Body of pancreas (tissue), 4 donors: Measurements from ENCODE around the gene UTP15. TPM values are rescaled to one million over a fixed set of nuclear protein-coding genes. Genes with fewer than 3 reads are reported as not detected.
A peak's percentile ranks its signal among the peaks of the same experiment; 100 is the strongest.

Experiments
- ATAC-seq: fragments of 150-250 bp; one replicate; pipeline ENCODE4 v1.9.1; 2016
- DNase-seq, 4 donors: peaks; one replicate each; pipeline ENCODE4 v3.0.0-alpha.2; 2019
- H3K27ac ChIP-seq, 4 donors: fragments of 200-600 bp; sonication (generic); 1 replicate in 3 of 4; 2 replicates in 1 of 4; pipeline versions ENCODE4 v1.5.1 to v1.6.1; 2016 to 2019; ENCODE audit warnings: mild to moderate bottlenecking in 1 of 4, mixed read lengths in 1 of 4, moderate library complexity in 1 of 4
- H3K27me3 ChIP-seq, 2 donors: fragments of 200-600 bp; sonication (generic); one replicate each; pipeline ENCODE4 v1.6.0; 2016; ENCODE audit warnings: mild to moderate bottlenecking in 1 of 2
- H3K36me3 ChIP-seq, 2 donors: fragments of 200-600 bp; sonication (generic); replicated peaks in 1 of 2; 2 replicates each; pipeline ENCODE4 v1.5.1; 2016; ENCODE audit warnings: low read depth in 2 of 2; ENCODE audit not compliant: insufficient read depth in 1 of 2
- H3K4me1 ChIP-seq: fragments of 200-600 bp; sonication (generic); one replicate; pipeline ENCODE4 v1.6.0; 2016
- H3K4me3 ChIP-seq, 2 donors: fragments of 200-600 bp; sonication (generic); 1 replicate in 1 of 2; 2 replicates in 1 of 2; pipeline ENCODE4 v1.5.1; 2016 to 2019
- H3K9me3 ChIP-seq, 3 donors: fragments of 200-600 bp; sonication (generic); 1 replicate in 2 of 3; 2 replicates in 1 of 3; pipeline ENCODE4 v1.5.1; 2016
- POLR2A ChIP-seq, 3 donors: fragments of 450-650 bp; IDR thresholded peaks; one replicate each; pipeline ENCODE4 v1.6.1; 2016; ENCODE audit warnings: antibody characterized with exemption in 3 of 3, mild to moderate bottlenecking in 2 of 3
- WGBS, 2 donors: methylation state at CpG; one replicate each; pipeline ENCODE4 v1.1.5; 2017; 5-methylcytosine and 5-hydroxymethylcytosine counted together
- intact Hi-C: fragments of 100-400 bp; cut with DNase I; formaldehyde crosslinking; loops from one replicate; pipeline ENCODE4 v1.15.1; 2023
- total RNA-seq, 2 donors: library from RNA; depleted of rRNA; stranded (reverse); fragments of >200 nt; gene quantifications; one replicate each; pipeline ENCODE4 v1.1.0, GENCODE V29; 2016
- TF ChIP-seq, protein P1 (sequence below), 7 experiments: fragments of 450-650 bp in 4 of 7; fragments of 200-600 bp in 3 of 7; sonication (generic) in 3 of 7; IDR thresholded peaks; one replicate each; pipeline ENCODE4 v1.5.1; 2016 to 2019; ENCODE audit warnings: antibody characterized with exemption in 7 of 7

UTP15 gene, protein sequence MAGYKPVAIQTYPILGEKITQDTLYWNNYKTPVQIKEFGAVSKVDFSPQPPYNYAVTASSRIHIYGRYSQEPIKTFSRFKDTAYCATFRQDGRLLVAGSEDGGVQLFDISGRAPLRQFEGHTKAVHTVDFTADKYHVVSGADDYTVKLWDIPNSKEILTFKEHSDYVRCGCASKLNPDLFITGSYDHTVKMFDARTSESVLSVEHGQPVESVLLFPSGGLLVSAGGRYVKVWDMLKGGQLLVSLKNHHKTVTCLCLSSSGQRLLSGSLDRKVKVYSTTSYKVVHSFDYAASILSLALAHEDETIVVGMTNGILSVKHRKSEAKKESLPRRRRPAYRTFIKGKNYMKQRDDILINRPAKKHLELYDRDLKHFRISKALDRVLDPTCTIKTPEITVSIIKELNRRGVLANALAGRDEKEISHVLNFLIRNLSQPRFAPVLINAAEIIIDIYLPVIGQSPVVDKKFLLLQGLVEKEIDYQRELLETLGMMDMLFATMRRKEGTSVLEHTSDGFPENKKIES
- 10 to 100 TPM in 1 of 2 donors, 1 to 10 TPM in 1; 4.2 to 27.4 TPM for total RNA-seq

GRCh38 chr5:73565139-73565968, at the start of gene UTP15, which contains the start of gene ANKRA2:
Gene UTP15, plus strand, starts transcription at chr5:73565743. Its CDS starts 1,602 bp downstream, at chr5:73567345.
Gene ANKRA2, minus strand, starts transcription at chr5:73565639. Its CDS starts 2,758 bp downstream, at chr5:73562881.
- peak; percentile 99 for ATAC-seq
- H3K4me3 ChIP-seq = peak within 1 kb of the TSS; percentile 74 to 88
- intact Hi-C loops = no loop called here
- H3K36me3 ChIP-seq = peaks cover 0 to 8% of the 10 kb centered on the region in 2 donors
- WGBS, 2 donors = 0% methylated on average over 41 to 62 of the region's 62 CpGs
- DNase-seq = peak; percentile 99 to 100 (median 99)
- H3K27ac ChIP-seq = peak within 1 kb of the TSS; percentile 77 to 94 (median 88)
- peaks cover 26% of the 10 kb centered on the region for H3K4me1 ChIP-seq
- TF ChIP-seq POLR2A (IDR thresholded peaks at IDR 0.05) = peak in 2 of 3 donors; percentile 69 to 75
- TF ChIP-seq, protein P1, sequence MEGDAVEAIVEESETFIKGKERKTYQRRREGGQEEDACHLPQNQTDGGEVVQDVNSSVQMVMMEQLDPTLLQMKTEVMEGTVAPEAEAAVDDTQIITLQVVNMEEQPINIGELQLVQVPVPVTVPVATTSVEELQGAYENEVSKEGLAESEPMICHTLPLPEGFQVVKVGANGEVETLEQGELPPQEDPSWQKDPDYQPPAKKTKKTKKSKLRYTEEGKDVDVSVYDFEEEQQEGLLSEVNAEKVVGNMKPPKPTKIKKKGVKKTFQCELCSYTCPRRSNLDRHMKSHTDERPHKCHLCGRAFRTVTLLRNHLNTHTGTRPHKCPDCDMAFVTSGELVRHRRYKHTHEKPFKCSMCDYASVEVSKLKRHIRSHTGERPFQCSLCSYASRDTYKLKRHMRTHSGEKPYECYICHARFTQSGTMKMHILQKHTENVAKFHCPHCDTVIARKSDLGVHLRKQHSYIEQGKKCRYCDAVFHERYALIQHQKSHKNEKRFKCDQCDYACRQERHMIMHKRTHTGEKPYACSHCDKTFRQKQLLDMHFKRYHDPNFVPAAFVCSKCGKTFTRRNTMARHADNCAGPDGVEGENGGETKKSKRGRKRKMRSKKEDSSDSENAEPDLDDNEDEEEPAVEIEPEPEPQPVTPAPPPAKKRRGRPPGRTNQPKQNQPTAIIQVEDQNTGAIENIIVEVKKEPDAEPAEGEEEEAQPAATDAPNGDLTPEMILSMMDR (IDR thresholded peaks at IDR 0.05) = peak in 2 of 7 experiments; percentile 6 to 21
- no peaks in the 10 kb centered on the region for H3K27me3 ChIP-seq
- H3K9me3 ChIP-seq = no peaks in the 10 kb centered on the region

DNA sequence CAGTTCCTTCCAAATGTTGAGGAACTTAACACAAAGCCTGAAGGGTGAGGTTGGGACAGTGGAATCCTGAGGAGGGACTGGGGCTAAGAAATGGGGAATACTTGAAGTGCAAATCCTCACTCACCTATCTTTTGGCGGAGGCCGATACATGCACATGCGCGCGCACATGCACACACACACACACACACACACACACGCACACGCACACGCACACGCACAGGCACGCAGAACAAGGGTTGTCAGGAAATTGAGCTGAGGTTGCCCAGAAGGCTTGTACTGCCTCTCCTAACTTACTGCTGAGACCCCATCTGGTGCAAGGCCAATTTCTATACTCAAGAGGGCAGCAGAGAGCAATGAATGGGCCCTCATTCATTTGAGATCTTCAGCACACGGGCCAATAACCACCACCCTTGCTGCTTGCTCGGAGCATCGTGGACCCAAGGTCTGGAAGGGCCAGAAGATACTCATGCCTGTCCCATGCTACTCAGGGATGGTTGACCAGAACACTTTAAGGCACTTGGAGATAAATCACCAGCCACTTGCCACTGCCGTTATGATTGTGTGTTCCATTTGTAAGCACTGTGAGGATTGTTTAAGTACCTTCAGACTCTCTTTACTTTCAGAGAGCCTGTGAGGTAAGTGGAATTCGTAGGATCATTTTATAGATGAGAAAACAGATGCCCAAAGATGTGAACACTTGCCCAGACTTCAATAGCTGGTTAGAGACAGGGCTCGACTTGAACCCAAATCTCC, 45.8 kb upstream of the UTP15 start:
- Histone ChIP-seq H3K4me1 (peaks cover 9% of the 10 kb centered on the region), H3K9me3 (no peaks in the 10 kb centered on the region), H3K4me3 (no peak overlapping the region), H3K27ac (no peak overlapping the region), H3K36me3 (no peaks in the 10 kb centered on the region), H3K27me3 (no peaks in the 10 kb centered on the region)
- no peak for TF ChIP-seq POLR2A (IDR thresholded peaks at IDR 0.05)
- TF ChIP-seq, protein P1 (IDR thresholded peaks at IDR 0.05) = peak in 6 of 7 experiments; percentile 46 to 92 (median 83)
- peak; percentile 69 to 81 (median 72) for DNase-seq
- intact Hi-C loops = no loop called here
- ATAC-seq = peak; percentile 93
- WGBS, 2 donors = 11 to 14% methylated on average over 13 to 16 of the region's 16 CpGs

DNA sequence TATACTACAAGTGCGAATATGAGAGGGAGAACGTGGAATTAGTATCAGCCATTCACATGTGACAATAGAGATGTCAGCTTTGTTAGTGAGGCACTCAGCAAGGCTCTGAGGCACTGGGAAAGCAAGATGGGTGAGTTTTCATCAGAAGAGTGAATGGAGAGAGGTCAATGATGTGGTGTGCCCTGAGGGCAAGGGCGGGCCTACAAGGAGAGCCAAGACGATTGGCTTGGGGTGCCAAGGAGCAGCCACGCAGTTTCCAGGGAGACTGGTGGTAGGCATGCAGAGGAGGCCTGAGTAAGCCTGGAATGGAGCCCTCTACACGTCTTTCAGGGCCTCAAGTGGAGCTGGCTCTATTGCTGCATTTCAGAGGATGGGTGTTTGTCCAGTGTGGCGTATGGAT, 42.6 kb upstream of the UTP15 start:
- H3K4me3 ChIP-seq = no peak overlapping the region
- no peak overlapping the region for H3K27ac ChIP-seq
- no peaks in the 10 kb centered on the region for H3K27me3 ChIP-seq
- TF ChIP-seq, protein P1 (IDR thresholded peaks at IDR 0.05) = no peak
- TF ChIP-seq POLR2A (IDR thresholded peaks at IDR 0.05) = no peak
- 77 to 86% methylated on average over 7 of the region's 7 CpGs for WGBS, 2 donors
- H3K4me1 ChIP-seq = no peaks in the 10 kb centered on the region
- H3K9me3 ChIP-seq = no peaks in the 10 kb centered on the region
- H3K36me3 ChIP-seq = no peaks in the 10 kb centered on the region
- DNase-seq (no peak), ATAC-seq (no peak)
- intact Hi-C loops = no loop called here

DNA sequence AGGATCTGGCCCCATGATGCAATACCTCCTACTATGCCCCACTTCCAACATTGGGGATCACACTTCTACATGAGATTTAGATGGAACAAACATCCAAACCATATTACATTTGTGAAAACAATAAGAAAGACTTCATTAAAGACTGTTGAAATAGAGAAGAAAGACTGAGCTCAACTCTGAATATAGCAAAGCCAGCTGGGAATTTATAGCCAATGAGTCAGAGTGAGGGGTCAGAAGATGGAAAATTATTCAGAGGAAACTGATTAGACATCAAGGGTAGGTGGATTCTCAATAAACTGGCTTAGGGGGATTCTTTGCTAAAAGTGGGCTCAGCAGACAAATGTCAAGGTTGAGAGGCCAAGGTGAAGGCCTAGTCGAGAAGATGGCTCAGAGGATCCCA, 41.7 kb upstream of the UTP15 start:
- Histone ChIP-seq H3K4me3 (no peak overlapping the region), H3K27ac (no peak overlapping the region), H3K9me3 (no peaks in the 10 kb centered on the region), H3K27me3 (no peaks in the 10 kb centered on the region), H3K4me1 (no peaks in the 10 kb centered on the region), H3K36me3 (no peaks in the 10 kb centered on the region)
- ATAC-seq (no peak), DNase-seq (no peak)
- intact Hi-C loops = no loop called here
- 55 to 77% methylated on average over 1 of the region's 1 CpG for WGBS, 2 donors
- TF ChIP-seq, protein P1 (IDR thresholded peaks at IDR 0.05) = no peak
- no peak for TF ChIP-seq POLR2A (IDR thresholded peaks at IDR 0.05)
